H7 (cell line): ENCODE results near the gene LIMCH1. TPM values are rescaled to one million over a fixed set of nuclear protein-coding genes. Genes with fewer than 3 reads are reported as not detected.

Experiments used
- DNase-seq: peaks from one replicate; pipeline ENCODE4 v3.0.0; 2012
- H3K27me3 ChIP-seq: 2 replicates; pipeline ENCODE4 v1.6.0; 2011; ENCODE audit warnings: mild to moderate bottlenecking, low read length; ENCODE audit not compliant: control insufficient read depth, insufficient read depth
- H3K36me3 ChIP-seq: replicated peaks from 2 replicates; pipeline ENCODE4 v1.5.1; 2011; ENCODE audit warnings: low read length; ENCODE audit not compliant: control insufficient read depth, insufficient read depth
- H3K4me3 ChIP-seq: 2 replicates; pipeline ENCODE4 v1.5.1; 2011; ENCODE audit warnings: low read depth, mild to moderate bottlenecking, control low read depth, low read length, moderate library complexity; ENCODE audit not compliant: insufficient read depth
- total RNA-seq: library from RNA; depleted of rRNA; stranded (reverse); fragments of >200 nt; shearing (Covaris generic); gene quantifications from 2 replicates; pipeline ENCODE4 v1.2.3, GENCODE V29; 2014

LIMCH1 gene
- total RNA-seq, 1 experiment from 2014 or later: 0.76 TPM

- no peak for DNase-seq
- Histone ChIP-seq H3K36me3 (no peaks in the 10 kb centered on the region), H3K27me3 (no peaks in the 10 kb centered on the region), H3K4me3 (no peak overlapping the region)
Observed at GRCh38 chr4:41514766-41515481, 23.0 kb upstream of the LIMCH1 start.

DNA sequence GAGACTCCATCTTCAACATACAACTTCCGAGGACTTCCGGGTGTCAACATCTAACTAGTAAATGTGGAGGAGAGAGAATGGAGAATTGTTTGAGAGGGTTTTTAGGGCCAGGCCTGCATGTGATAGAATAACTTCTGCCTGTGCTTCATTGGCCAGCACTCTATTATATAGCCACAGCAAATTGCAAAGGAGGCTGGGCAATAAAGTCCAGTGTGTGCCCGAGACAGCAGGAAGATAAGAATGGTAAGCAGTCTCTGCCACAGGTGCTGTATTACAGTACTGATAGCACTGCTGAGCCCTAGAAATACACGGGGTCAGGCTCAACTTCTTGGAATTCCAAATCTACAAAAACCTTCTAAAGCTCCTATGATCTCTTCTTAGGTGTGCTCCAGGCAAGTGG, 20.8 kb upstream of the LIMCH1 start:
- no peaks in the 10 kb centered on the region for H3K36me3 ChIP-seq
- no peaks in the 10 kb centered on the region for H3K27me3 ChIP-seq
- no peak for DNase-seq
- no peak overlapping the region for H3K4me3 ChIP-seq

DNA sequence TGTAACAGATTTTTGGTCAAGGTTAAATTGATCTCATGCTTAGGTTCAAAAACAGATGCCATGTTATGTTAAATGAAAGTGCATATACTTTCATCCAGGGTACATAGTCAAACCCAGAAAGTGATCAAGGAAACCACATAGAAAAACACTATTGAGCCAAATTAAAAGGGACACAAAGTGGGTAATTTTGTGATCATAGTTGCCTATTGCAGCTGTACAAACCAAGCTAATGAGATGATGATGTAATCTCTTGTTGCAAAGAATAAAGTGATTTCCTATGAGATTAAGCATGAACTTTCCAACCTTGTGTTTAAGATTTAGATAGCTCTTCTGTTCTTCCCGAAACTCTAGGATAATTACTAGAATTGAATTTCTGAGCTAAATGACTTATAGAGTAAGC, 20.2 kb upstream of the LIMCH1 start:
- DNase-seq: no peak
- no peak overlapping the region for H3K4me3 ChIP-seq
- no peaks in the 10 kb centered on the region for H3K36me3 ChIP-seq
- H3K27me3 ChIP-seq: no peaks in the 10 kb centered on the region

DNA sequence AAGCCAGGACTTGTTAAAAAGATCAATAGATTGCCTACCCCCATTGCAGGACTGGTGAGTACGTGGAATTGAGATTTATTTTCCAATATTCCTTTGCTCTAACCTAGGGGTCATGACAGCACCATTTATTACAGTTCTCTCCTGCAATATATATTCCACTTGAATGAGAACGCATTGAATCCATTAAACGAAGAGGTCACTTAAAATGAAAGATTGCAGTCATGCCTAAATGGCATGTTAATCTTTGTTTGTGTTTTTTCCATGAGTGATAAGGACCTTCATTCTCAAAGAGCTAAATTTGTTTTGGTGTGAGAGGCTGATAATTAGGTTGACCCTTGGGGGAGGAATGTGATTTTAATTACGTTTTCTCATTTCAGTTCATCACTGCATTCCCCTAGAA, 13.5 kb upstream of the LIMCH1 start:
- no peaks in the 10 kb centered on the region for H3K27me3 ChIP-seq
- no peaks in the 10 kb centered on the region for H3K36me3 ChIP-seq
- DNase-seq: no peak
- no peak overlapping the region for H3K4me3 ChIP-seq

DNA sequence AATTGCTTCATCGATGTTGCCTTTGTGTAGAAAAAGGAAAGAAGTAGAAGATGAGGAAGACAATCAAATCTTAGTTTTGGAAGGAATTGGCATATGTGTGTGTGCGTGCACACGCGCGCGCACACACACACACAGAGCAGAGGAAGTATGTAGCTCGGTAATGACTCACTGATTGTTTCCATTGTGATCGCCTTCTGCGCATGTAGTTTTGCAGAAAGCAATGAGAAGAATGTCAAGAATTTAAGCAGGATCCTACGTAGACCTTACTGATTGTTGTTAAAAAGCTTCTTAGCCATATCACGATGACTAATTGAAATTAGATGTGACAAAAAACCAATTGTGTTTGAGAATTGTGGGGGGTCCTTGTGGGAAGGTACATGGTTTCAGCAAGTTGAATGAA, 12.8 kb upstream of the LIMCH1 start:
- peak; percentile 26 for DNase-seq
- Histone ChIP-seq H3K36me3 (no peaks in the 10 kb centered on the region), H3K4me3 (no peak overlapping the region), H3K27me3 (no peaks in the 10 kb centered on the region)

DNA sequence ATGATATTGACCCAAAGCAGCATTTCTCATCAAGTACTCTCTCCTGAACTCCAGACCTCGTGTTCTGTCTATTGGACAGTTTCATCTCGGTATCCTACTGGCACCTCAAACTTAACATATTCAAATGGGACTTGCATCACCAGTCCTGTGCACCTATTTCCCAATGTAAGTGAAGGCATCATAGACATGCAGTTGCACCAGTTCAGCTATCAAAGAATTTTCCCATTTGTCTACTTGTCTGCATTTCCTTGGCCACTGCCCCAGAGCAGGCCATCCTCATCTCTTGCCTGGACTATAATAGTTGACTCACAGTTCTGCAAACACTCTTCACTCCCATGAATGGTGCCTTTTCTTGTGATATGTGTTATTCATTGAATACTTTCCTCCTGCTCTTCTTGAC, 11.3 kb upstream of the LIMCH1 start:
- Histone ChIP-seq H3K27me3 (no peaks in the 10 kb centered on the region), H3K4me3 (no peak overlapping the region)
- no peak for DNase-seq

GRCh38 chr4:41528512-41529205, 9.3 kb upstream of the LIMCH1 start:
- Histone ChIP-seq H3K27me3 (no peaks in the 10 kb centered on the region), H3K4me3 (no peak overlapping the region), H3K36me3 (no peaks in the 10 kb centered on the region)
- no peak for DNase-seq

More for the DNA sequence above, 11.3 kb upstream of the LIMCH1 start:
- H3K36me3 ChIP-seq: no peaks in the 10 kb centered on the region

DNA sequence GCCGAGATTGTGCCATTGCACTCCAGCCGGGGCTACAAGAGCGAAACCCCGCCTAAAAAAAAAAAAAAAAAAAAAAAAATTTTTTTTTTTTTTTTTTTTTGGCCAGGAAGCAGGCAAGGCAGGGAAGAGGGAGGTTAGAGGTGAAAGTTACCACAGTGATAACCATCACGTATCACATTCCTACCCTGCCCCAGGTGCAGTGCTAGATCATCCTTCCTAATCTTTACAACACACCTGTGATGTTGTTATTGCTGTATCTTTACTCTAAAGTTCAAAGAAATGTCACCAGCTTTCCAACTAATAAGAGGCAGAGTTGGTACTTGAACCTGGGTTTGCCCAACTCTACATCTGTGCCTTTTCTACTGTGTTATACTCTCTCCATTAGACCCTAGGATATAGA, 7.2 kb upstream of the LIMCH1 start:
- DNase-seq: no peak
- no peaks in the 10 kb centered on the region for H3K27me3 ChIP-seq
- no peak overlapping the region for H3K4me3 ChIP-seq
- no peaks in the 10 kb centered on the region for H3K36me3 ChIP-seq

- Histone ChIP-seq H3K27me3 (no peaks in the 10 kb centered on the region), H3K4me3 (no peak overlapping the region), H3K36me3 (no peaks in the 10 kb centered on the region)
- DNase-seq: no peak
Observed at GRCh38 chr4:41532336-41532735, 5.6 kb upstream of the LIMCH1 start.

DNA sequence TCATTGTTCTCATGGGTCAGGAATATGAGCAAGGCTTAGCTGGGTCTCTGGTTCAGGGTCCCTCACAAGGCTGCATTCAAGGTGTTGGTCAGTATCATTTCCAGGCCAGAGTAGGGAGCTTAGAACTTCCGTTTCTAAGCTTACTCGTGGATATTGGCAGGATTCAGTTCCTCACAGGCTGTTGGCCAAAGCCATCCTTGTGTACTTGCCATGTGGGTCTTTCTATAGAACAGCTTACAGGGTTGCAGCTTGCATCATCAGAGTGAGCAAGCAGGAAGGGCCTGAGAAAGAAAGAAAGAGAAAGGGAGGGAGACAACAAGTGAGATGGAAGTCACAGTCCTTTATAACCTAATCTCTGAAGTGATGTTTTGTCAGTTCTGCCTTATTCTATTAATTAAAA, 5.1 kb upstream of the LIMCH1 start:
- H3K4me3 ChIP-seq: no peak overlapping the region
- no peaks in the 10 kb centered on the region for H3K36me3 ChIP-seq
- no peaks in the 10 kb centered on the region for H3K27me3 ChIP-seq
- no peak for DNase-seq

DNA sequence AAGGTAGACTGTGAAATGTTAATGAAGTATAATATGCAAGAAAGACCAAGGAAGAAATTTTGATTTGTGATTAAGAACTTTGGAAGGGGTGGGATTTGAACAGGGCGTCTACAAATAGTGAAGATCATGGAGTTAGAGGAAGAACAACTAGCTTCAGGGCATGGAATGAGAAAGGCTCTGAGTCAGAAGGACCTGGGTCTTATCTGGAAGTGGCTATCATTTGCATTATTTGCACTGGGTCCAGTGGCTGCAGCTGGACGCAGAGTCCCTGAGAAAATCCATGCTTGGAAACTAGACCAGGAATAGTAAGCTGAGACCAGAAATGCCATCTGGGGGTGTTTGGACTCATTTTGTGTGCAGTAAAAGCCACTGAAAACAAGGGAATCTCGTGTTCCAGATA, 4.3 kb upstream of the LIMCH1 start:
- Histone ChIP-seq H3K27me3 (no peaks in the 10 kb centered on the region), H3K4me3 (no peak overlapping the region), H3K36me3 (no peaks in the 10 kb centered on the region)
- DNase-seq: no peak

GRCh38 chr4:41534404-41534803, 3.6 kb upstream of the LIMCH1 start:
- no peak for DNase-seq
- H3K4me3 ChIP-seq: no peak overlapping the region

DNA sequence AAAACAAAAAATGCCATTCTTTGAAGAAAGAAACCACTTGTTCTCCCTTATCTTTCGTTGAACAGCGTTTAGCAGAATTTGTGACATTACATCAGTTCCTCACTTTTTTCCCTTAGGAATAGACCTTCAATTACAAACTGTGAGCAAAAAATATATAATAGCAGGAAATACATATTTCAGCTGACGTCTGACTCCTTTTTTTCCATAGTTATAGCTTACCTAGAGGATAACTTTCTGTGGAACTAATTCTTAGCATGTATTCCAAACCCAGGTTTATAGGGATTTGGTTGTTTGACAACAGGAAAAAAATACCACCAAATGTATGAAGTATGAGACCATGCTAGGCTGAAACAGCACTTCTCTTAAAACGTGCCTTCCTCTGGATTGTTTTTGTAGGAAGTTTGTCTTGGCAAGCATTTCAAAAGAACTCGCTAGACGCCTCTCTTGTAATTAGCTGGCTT, 2.0 kb upstream of the LIMCH1 start:
- no peak overlapping the region for H3K4me3 ChIP-seq
- H3K27me3 ChIP-seq: no peaks in the 10 kb centered on the region
- no peaks in the 10 kb centered on the region for H3K36me3 ChIP-seq
- no peak for DNase-seq

More at GRCh38 chr4:41534404-41534803, 3.6 kb upstream of the LIMCH1 start:
- no peaks in the 10 kb centered on the region for H3K36me3 ChIP-seq
- no peaks in the 10 kb centered on the region for H3K27me3 ChIP-seq

GRCh38 chr4:41537292-41537890, 566 bp upstream of the LIMCH1 start:
- no peak for DNase-seq
- Histone ChIP-seq H3K36me3 (no peaks in the 10 kb centered on the region), H3K27me3 (no peaks in the 10 kb centered on the region), H3K4me3 (no peak overlapping the region)

DNA sequence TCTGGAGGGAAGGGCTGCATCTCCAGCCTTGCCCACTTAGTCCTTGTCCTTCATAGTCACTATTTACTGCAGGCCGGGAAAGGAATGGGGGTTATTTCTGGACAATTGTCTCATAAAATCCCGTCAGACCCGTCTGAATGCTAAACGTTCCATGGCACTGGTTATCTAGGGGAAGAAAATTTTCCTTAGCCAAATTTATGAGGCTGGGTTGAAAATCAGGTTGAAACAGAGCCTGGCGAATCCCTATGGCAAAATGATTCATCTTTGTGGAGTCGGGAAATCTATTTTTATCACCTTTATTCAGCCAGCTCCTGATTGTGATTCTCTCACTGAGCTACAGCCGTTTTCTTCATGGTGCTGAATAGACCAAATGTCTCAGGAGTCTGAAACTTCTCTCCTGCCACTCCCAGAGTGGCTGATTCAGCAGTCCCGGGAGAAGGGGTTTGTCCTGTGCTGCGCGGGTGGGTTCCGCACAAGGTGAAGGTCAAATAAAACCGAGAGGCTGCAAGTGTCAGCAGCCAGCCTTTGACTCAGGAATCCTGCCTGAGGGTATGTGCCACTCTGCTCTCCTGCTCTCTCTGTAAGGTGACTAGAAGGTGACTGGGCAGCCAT, 1.0 kb downstream of the LIMCH1 start:
- DNase-seq: no peak
- no peak overlapping the region for H3K4me3 ChIP-seq
- no peaks in the 10 kb centered on the region for H3K36me3 ChIP-seq
- H3K27me3 ChIP-seq: no peaks in the 10 kb centered on the region
